ENCODE results near the gene SERTAD1.

Gene SERTAD1

GRCh38 chr19:40390084-40390742, 35.6 kb downstream of the SERTAD1 start, which contains the start of gene HIPK4:
HIPK4 (minus strand) TSS chr19:40390181; CDS start chr19:40389902, 279 bp downstream.
- no peaks in the 10 kb centered on the region for H3K4me1 Mint-ChIP-seq (ENCODE audit: low read depth)
- no peak within 1 kb of the TSS for H3K4me3 Mint-ChIP-seq
- no peaks in the 10 kb centered on the region for H3K9me3 Mint-ChIP-seq
- no peaks in the 10 kb centered on the region for H3K36me3 Mint-ChIP-seq (ENCODE audit: low read depth)
- no peaks in the 10 kb centered on the region for H3K27me3 Mint-ChIP-seq (ENCODE audit: low read depth)
- no peak within 1 kb of the TSS for H3K27ac Mint-ChIP-seq

GRCh38 chr19:40389404-40390083, 36.2 kb downstream of the SERTAD1 start:
- H3K27me3 Mint-ChIP-seq (ENCODE audit: low read depth) = no peaks in the 10 kb centered on the region
- H3K4me1 Mint-ChIP-seq (ENCODE audit: low read depth) = no peaks in the 10 kb centered on the region
- no peak overlapping the region for H3K4me3 Mint-ChIP-seq
- H3K9me3 Mint-ChIP-seq = no peaks in the 10 kb centered on the region
- no peak overlapping the region for H3K27ac Mint-ChIP-seq
- no peaks in the 10 kb centered on the region for H3K36me3 Mint-ChIP-seq (ENCODE audit: low read depth)

- H3K4me1 Mint-ChIP-seq (ENCODE audit: low read depth) = no peaks in the 10 kb centered on the region
- H3K9me3 Mint-ChIP-seq = no peaks in the 10 kb centered on the region
- H3K27me3 Mint-ChIP-seq (ENCODE audit: low read depth) = no peaks in the 10 kb centered on the region
- no peaks in the 10 kb centered on the region for H3K36me3 Mint-ChIP-seq (ENCODE audit: low read depth)
- H3K27ac Mint-ChIP-seq = no peak overlapping the region
- no peak overlapping the region for H3K4me3 Mint-ChIP-seq
Observed at GRCh38 chr19:40388481-40388880, 37.3 kb downstream of the SERTAD1 start.

GRCh38 chr19:40387155-40387554, 38.6 kb downstream of the SERTAD1 start:
- Mint-ChIP-seq H3K36me3 (ENCODE audit: low read depth) (no peaks in the 10 kb centered on the region), H3K27me3 (ENCODE audit: low read depth) (no peaks in the 10 kb centered on the region), H3K27ac (no peak overlapping the region), H3K9me3 (no peaks in the 10 kb centered on the region), H3K4me3 (no peak overlapping the region), H3K4me1 (ENCODE audit: low read depth) (no peaks in the 10 kb centered on the region)

GRCh38 chr19:40383668-40384248, 42.0 kb downstream of the SERTAD1 start:
- Mint-ChIP-seq H3K27me3 (ENCODE audit: low read depth) (no peaks in the 10 kb centered on the region), H3K27ac (no peak overlapping the region), H3K36me3 (ENCODE audit: low read depth) (no peaks in the 10 kb centered on the region), H3K4me1 (ENCODE audit: low read depth) (no peaks in the 10 kb centered on the region), H3K4me3 (no peak overlapping the region), H3K9me3 (no peaks in the 10 kb centered on the region)

- Mint-ChIP-seq H3K27ac (no peak overlapping the region), H3K36me3 (ENCODE audit: low read depth) (no peaks in the 10 kb centered on the region), H3K9me3 (no peaks in the 10 kb centered on the region), H3K4me1 (ENCODE audit: low read depth) (no peaks in the 10 kb centered on the region), H3K4me3 (no peak overlapping the region), H3K27me3 (ENCODE audit: low read depth) (no peaks in the 10 kb centered on the region)
Observed at GRCh38 chr19:40381321-40381720, 44.5 kb downstream of the SERTAD1 start.

GRCh38 chr19:40380199-40381037, 45.4 kb downstream of the SERTAD1 start:
- no peak overlapping the region for H3K4me3 Mint-ChIP-seq
- H3K36me3 Mint-ChIP-seq (ENCODE audit: low read depth) = no peaks in the 10 kb centered on the region
- H3K9me3 Mint-ChIP-seq = no peaks in the 10 kb centered on the region
- H3K27ac Mint-ChIP-seq = no peak overlapping the region
- no peaks in the 10 kb centered on the region for H3K27me3 Mint-ChIP-seq (ENCODE audit: low read depth)
- H3K4me1 Mint-ChIP-seq (ENCODE audit: low read depth) = no peaks in the 10 kb centered on the region

GRCh38 chr19:40379446-40380198, 46.2 kb downstream of the SERTAD1 start:
- Mint-ChIP-seq H3K27ac (no peak overlapping the region), H3K36me3 (ENCODE audit: low read depth) (peaks cover 3% of the 10 kb centered on the region)

GRCh38 chr19:40378509-40378908, 47.3 kb downstream of the SERTAD1 start:
- Mint-ChIP-seq H3K9me3 (no peaks in the 10 kb centered on the region), H3K36me3 (ENCODE audit: low read depth) (peaks cover 3% of the 10 kb centered on the region), H3K4me3 (no peak overlapping the region), H3K27me3 (ENCODE audit: low read depth) (no peaks in the 10 kb centered on the region), H3K4me1 (ENCODE audit: low read depth) (peaks cover 8% of the 10 kb centered on the region), H3K27ac (no peak overlapping the region)

More at GRCh38 chr19:40379446-40380198, 46.2 kb downstream of the SERTAD1 start:
- H3K4me1 Mint-ChIP-seq (ENCODE audit: low read depth) = peaks cover 4% of the 10 kb centered on the region
- no peaks in the 10 kb centered on the region for H3K27me3 Mint-ChIP-seq (ENCODE audit: low read depth)
- H3K4me3 Mint-ChIP-seq = no peak overlapping the region
- no peaks in the 10 kb centered on the region for H3K9me3 Mint-ChIP-seq

GRCh38 chr19:40377876-40378385, 47.9 kb downstream of the SERTAD1 start:
- no peak overlapping the region for H3K4me3 Mint-ChIP-seq
- H3K9me3 Mint-ChIP-seq = no peaks in the 10 kb centered on the region
- H3K36me3 Mint-ChIP-seq (ENCODE audit: low read depth) = peaks cover 3% of the 10 kb centered on the region
- H3K27me3 Mint-ChIP-seq (ENCODE audit: low read depth) = no peaks in the 10 kb centered on the region
- no peak overlapping the region for H3K27ac Mint-ChIP-seq
- peaks cover 8% of the 10 kb centered on the region for H3K4me1 Mint-ChIP-seq (ENCODE audit: low read depth)

GRCh38 chr19:40376286-40376862, 49.4 kb downstream of the SERTAD1 start:
- no peak overlapping the region for H3K27ac Mint-ChIP-seq
- H3K4me3 Mint-ChIP-seq = no peak overlapping the region
- no peaks in the 10 kb centered on the region for H3K9me3 Mint-ChIP-seq
- H3K4me1 Mint-ChIP-seq (ENCODE audit: low read depth) = peaks cover 8% of the 10 kb centered on the region
- H3K27me3 Mint-ChIP-seq (ENCODE audit: low read depth) = no peaks in the 10 kb centered on the region
- peaks cover 5% of the 10 kb centered on the region for H3K36me3 Mint-ChIP-seq (ENCODE audit: low read depth)

- no peak overlapping the region for H3K4me3 Mint-ChIP-seq
- no peaks in the 10 kb centered on the region for H3K27me3 Mint-ChIP-seq (ENCODE audit: low read depth)
- H3K27ac Mint-ChIP-seq = no peak overlapping the region
- no peaks in the 10 kb centered on the region for H3K9me3 Mint-ChIP-seq
- peaks cover 8% of the 10 kb centered on the region for H3K4me1 Mint-ChIP-seq (ENCODE audit: low read depth)
- peaks cover 5% of the 10 kb centered on the region for H3K36me3 Mint-ChIP-seq (ENCODE audit: low read depth)
Observed at GRCh38 chr19:40374084-40374483, 51.7 kb downstream of the SERTAD1 start.

GRCh38 chr19:40371802-40372122, 54.0 kb downstream of the SERTAD1 start:
- H3K27ac Mint-ChIP-seq = no peak overlapping the region
- H3K9me3 Mint-ChIP-seq = no peaks in the 10 kb centered on the region
- peaks cover 8% of the 10 kb centered on the region for H3K4me1 Mint-ChIP-seq (ENCODE audit: low read depth)
- H3K27me3 Mint-ChIP-seq (ENCODE audit: low read depth) = no peaks in the 10 kb centered on the region
- H3K4me3 Mint-ChIP-seq = no peak overlapping the region
- H3K36me3 Mint-ChIP-seq (ENCODE audit: low read depth) = peaks cover 5% of the 10 kb centered on the region

Data from T-helper 1 cell treated with Interleukin-12 subunit alpha and Interleukin-12 subunit beta and Interleukin-4 antibody, amounts not matched to agents 30 μg/mL and 1 μg/mL, for 36 hours (primary cell).